Hematopoietic multipotent progenitor cell treated with erythropoietin and hydrocortisone succinate and interleukin-3 and kit ligand, for 4 days (in vitro differentiated cells): ENCODE data around the gene KCNMB2.

ENCODE experiments used
- DNase-seq: peaks from one replicate; pipeline ENCODE4 v3.0.0-alpha.2; 2015

The KCNMB2 gene

GRCh38 chr3:178765472-178765871 lies 229.2 kb downstream of the KCNMB2 start:
- no peak for DNase-seq

GRCh38 chr3:178767581-178767980 lies 231.3 kb downstream of the KCNMB2 start:
- DNase-seq: no peak

DNA sequence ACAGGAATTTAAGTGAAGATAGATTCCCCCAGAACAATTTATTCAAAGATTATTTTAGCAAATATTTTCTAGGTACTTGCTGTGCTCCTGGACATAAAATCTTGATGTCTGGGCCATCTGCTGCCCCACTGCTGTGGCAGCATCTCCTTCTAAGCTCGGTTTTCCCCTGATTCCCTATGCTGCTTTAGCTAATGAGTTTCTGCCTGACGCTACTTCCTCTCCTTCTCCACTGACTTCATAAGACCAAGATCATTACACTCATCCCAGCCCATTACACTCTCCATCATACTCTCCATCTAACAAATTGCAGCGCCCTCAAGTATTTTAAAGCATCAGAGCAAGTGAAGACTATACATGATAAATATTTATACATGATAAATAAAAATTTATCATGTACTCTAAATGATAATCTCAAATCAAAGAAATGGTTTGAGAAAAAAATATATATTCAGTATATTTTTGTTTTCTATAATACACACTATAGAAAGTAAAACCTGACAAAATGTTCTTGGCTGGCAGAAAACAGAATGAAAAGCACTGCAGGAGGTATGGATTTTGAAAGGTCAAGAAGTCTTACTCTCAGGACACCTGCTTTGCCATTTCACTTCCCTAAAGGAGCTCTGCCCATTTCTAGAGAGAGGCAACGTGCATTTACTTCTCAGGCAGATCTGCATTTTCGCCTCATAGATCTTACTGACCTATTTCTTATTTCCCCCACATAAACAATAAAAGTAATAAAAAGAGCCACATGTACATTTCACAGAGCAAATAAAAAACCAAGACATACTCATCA lies 232.0 kb downstream of the KCNMB2 start:
- DNase-seq: no peak

- no peak for DNase-seq
Measured at GRCh38 chr3:178771511-178771910, 235.3 kb downstream of the KCNMB2 start.

- DNase-seq: no peak
Measured at GRCh38 chr3:178772746-178773145, 236.5 kb downstream of the KCNMB2 start.

DNA sequence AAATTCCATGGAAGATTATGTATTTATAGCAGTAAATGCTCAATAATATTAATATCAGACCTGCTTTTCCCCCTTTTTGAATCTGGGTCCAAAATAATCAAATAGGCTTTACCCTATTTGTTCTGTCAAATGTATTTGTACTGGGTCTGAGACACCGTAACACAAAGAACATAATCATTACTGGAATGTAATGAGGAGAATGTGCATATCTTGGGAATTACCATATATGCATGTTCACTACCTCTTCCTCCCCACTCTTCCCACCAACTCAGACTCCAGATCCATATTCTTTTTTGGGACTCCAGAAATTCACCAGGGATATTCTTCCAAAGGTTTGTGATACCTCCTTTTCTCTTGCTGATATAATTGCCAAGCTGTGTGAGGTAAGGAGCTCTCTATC lies 237.1 kb downstream of the KCNMB2 start:
- no peak for DNase-seq

DNA sequence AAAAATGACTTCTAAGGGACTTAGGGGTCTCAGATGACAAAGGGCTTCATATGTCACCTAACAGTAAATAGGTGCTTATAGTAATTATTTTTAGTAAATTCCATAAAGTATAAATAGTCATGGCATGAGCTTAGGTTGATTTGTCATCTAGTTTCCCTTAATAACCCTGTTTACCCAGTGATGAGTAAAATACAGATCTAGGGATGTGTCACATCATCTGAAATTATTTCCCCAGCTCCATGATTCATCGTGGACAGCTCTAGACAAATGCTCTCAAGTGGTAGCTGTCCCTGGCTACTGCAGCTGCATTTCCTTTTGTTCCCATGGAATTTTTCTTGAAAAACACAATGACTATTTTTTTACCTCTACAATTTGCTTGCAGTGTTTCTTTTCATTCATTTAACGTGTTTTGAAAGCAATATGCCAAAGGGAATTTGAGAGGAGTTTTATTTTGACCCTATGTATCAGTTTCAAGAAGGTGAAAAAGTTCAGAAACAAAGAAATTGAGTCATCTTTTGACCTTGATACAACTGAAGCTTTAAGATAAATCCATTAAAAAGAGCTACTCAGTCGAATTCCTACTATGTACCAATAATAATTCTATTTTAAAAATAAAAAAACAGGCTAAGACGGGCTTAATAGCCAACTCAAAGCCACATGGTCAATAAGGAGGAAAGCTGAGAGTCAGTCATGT lies 241.6 kb downstream of the KCNMB2 start:
- no peak for DNase-seq

GRCh38 chr3:178778589-178778988 lies 242.4 kb downstream of the KCNMB2 start:
- no peak for DNase-seq

GRCh38 chr3:178785961-178786360 lies 249.7 kb downstream of the KCNMB2 start:
- DNase-seq: no peak

GRCh38 chr3:178787960-178788359 lies 251.7 kb downstream of the KCNMB2 start:
- DNase-seq: no peak

DNA sequence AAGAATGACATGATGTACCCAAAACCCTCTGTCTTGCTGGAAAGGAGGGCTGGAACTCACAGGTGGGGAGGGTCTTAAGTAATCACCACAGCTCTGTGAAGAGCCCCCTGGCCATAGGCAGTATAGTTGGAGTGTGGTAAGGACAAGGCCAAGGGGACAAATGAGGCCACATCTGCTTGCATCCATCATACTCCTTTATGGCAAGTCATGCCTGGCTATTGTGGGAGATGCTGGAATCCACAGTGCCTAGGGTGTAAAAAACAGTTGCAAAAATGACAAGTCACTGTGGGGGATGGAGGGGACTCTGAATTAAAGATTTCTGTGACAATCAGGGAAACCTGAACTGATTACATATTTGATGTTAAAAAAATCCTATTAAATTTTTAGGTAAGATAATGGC lies 258.5 kb downstream of the KCNMB2 start:
- DNase-seq: no peak

- no peak for DNase-seq
Measured at GRCh38 chr3:178795349-178795748, 259.1 kb downstream of the KCNMB2 start.

GRCh38 chr3:178802259-178802658 lies 266.0 kb downstream of the KCNMB2 start:
- DNase-seq: no peak

DNA sequence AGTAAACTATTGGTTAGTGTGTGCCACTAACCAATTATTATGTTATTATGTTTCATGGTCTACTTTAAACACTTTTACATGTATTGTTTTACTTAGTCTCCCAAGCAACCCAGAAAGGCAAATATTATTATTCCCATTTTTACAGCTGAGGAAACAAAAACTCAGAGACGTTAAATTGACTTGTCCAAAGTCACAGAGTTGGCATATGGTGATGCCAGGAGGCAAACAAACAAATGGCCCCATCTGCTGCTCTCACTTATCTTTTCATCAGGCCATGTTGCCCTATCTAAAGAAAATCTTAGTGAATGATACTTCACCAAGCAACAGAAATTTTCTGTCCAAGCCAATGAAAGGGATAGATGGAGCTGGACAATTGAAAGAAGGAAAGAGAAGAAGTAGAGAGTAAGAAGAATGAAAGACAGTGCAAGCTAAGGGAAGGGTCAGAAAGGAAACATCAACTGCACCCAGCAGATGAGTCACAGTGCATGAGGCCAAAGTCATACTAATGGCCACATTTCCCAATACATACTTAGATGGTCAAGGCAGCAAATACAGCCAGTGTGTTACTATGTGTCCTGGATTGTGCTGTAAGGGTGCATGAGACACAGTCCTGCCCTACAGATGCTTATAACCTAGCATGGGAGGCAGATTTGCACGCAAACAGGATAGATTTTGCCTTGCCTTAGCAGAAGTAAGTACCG lies 266.9 kb downstream of the KCNMB2 start:
- DNase-seq: no peak

DNA sequence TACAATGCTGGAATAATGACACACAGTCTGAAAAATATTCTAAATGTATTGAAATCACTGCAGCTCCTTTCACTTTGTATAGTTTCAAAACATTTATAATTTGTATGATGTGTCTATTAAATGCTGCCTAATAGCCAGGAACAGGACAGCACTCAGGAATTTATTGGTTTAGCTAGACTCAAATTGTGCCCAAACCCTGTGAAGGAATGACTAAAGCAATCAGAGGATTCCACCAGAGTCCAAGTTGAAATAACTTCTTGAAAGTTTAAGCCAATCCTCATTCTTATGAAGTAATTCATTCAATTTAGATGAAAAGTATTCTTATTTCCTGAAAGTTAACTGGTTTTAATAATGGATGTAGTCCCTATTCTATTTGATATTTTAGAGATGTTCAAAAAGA lies 268.4 kb downstream of the KCNMB2 start:
- DNase-seq: no peak

DNA sequence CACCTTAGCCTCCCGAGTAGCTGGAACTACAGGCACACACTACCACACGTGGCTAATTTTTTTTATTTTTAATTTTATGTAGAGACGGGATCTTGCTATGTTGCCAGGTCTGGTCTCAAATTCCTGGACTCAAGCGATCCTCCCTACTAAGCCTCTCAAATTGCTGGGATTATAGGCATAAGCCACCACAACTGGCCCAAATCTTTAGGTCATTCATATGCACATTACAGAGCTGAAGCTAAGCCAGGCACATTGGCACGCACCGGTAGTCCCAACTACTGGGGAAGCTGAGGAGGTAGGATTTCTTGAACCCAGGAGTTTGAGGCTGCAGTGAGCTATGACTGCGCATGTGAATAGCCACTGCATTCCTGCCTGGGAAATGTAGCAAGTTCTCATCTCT lies 269.5 kb downstream of the KCNMB2 start:
- DNase-seq: no peak

DNA sequence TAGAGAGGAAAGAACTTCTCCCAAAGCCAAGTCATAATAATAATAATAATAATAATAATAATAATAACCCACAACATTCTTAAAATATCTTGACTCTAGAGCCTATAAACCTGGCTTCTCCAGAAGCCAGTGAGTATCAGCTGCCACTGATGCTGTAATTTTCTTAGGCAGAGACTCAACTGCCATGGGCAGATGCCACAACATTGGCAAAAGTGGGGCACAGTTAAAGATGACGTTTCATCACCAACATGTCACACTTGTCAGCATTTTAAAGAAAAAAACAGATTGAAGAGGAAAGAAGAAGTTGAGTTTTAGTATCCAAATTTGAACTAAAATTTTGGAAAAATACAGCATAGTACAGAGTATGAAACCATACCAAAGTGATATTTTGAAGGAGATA lies 270.4 kb downstream of the KCNMB2 start:
- no peak for DNase-seq

DNA sequence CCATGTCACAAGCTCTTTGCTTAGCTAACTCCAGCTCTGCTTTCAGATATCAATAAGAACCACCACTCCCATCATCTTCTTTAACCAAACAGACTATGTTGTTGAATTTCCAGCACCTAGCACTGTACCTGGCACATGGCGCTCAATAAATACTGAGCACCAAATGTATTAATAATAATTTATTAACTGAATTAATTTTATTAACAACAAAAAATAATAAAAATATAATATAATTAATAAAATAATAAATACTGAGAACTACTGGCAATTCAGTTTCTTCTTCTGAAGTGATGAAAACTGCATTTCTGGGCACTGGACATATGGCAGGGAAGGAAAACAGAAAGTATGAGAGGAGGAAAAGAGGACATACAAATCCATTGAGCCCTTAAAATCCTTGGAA lies 271.5 kb downstream of the KCNMB2 start:
- DNase-seq: no peak

DNA sequence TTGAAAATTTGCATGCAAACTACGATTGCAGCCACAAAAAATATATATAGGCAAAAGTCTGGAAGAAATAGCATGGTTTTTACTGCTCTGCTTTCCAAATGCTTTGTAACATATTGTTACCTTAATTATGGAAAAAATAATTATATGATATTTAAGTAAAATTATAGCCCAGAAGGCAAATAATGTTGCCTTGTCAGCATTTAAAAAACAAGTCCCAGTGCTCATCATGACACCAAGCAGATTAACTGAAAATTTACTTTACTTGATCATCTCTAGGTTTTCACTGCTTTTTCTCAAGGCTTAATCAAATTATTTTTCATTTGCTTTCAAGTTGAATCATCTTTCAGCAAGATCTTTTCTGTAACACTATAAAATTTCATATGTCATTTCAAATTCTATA lies 272.5 kb downstream of the KCNMB2 start:
- no peak for DNase-seq

- no peak for DNase-seq
Measured at GRCh38 chr3:178810181-178810580, 273.9 kb downstream of the KCNMB2 start.

DNA sequence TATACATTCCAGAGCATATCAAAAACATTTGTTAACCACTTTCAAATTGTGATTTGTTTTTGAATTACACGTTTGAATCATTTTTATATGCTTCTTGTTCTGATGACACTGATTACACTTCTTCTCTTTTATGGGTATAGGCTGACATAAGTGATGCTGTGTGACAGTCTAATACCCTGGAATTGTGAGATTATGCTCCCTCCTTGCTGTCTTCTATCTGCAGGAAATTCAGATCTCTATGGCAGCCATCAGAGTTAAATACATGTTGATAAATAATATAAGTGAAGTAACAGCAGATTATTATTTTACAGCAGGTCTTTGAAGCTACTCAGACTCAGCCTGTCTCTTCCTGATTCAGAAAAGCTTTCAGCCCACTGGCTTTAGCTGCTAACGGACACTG lies 286.5 kb downstream of the KCNMB2 start:
- DNase-seq: no peak

DNA sequence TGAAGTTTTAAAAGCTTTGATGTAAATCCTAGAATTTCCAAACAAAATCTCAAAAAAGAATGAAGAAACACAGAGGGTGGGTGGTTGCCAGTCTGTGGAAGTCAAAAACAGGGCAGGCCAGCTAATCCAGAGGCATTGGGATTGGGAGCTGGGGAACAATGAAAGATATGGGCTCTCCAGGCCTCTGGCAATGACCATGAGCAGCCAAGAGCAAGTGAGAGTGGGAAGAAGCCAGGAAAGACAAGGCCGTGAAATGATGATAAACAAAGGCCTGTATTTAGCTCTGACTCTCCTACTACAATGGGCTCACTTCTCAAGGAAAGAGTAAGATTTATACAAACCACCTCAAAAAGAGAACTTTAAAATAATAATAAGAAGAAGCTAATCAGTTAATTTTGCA lies 286.9 kb downstream of the KCNMB2 start:
- DNase-seq: no peak

DNA sequence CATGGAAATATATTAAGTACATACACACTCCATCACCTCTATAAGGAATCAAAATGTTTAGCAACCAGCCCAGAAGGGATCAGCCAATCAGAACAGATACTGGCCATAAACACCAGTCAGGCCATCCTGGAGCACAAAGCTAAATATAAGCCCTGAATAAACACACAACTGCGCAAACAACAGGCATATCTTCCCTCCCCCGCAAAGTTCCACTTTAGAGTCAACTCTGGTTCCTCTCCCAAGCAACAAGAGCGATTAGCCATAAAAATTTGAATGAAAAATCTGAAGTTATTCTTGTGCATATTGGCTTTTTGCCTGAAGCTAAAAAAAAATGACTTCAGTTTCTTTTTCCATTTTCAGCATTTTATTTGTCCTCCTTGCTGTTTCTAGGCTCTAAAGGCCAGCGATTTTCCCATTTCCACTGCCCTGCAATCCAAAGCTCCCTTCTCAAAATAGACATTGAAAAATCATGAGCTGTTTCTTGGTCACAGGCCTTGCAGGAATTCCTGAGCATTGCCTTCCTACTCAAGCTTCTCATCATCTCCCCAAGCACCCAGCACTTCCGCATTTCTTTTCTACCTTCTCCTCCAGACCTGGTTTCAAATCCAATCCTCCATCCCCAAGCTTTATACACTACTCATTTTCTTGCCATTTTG lies 287.5 kb downstream of the KCNMB2 start:
- no peak for DNase-seq
